ENCODE measurements around the gene CNTN2.

GRCh38 chr1:205042911-205043806 lies at the start of gene CNTN2:
- TF ChIP-seq CTCF (IDR thresholded peaks at IDR 0.05; ENCODE audit: poor library complexity): no peak
- TF ChIP-seq EZH2 (IDR thresholded peaks at IDR 0.05; ENCODE audit: borderline replicate concordance): no peak
- no peak for TF ChIP-seq EZH2phosphoT487 (IDR thresholded peaks at IDR 0.05; ENCODE audit: low read depth, severe bottlenecking, unreplicated experiment)
